T-cell (primary cell): ENCODE measurements around the gene ACY1. TPM values are rescaled to one million over a fixed set of nuclear protein-coding genes. Genes with fewer than 3 reads are reported as not detected.

Experiments
- ATAC-seq, 4 experiments: fragments of 200-7000 bp in 3 of 4; fragments of 150-1000 bp in 1 of 4; cut with Tn5 transposase; replicated peaks in 1 of 4; 1 replicate in 3 of 4; 2 replicates in 1 of 4; pipeline ENCODE4 v1.10.0; 2021; ENCODE audit warnings: moderate library complexity in 3 of 4, mild to moderate bottlenecking in 2 of 4, moderate number of reproducible peaks in 1 of 4
- CTCF ChIA-PET, 2 donors: fragments of 300-600 bp; sonication (Branson Sonifier 250); formaldehyde crosslinking; loops; one replicate each; lab custom pipeline; 2022; ENCODE audit warnings: antibody characterized with exemption in 2 of 2; lab: Charles Lee
- POLR2A ChIA-PET, 2 donors: fragments of 300-600 bp; sonication (Branson Sonifier 250); formaldehyde crosslinking; loops; one replicate each; lab custom pipeline; 2022; ENCODE audit warnings: antibody characterized with exemption in 2 of 2; lab: Charles Lee
- DNase-seq, 35 experiments: peaks; one replicate each; pipeline versions ENCODE4 v3.0.0 to v3.0.0-alpha.2; 2013 to 2023
- H3K27ac ChIP-seq: one replicate; pipeline ENCODE4 v1.5.1; 2013; ENCODE audit warnings: low read length
- H3K27me3 ChIP-seq, 2 experiments: replicated peaks in 1 of 2; 1 replicate in 1 of 2; 2 replicates in 1 of 2; pipeline versions ENCODE4 v1.6.1 to v1.7.0; 2013; ENCODE audit warnings: low read length in 1 of 2, mixed read lengths in 1 of 2; ENCODE audit not compliant: control insufficient read depth in 2 of 2, insufficient read depth in 2 of 2; ENCODE audit errors: extremely low read depth in 1 of 2
- H3K36me3 ChIP-seq, 2 donors: 1 replicate in 1 of 2; 2 replicates in 1 of 2; pipeline versions ENCODE4 v1.6.1 to v1.7.0; 2013; ENCODE audit warnings: low read length in 1 of 2; ENCODE audit not compliant: control insufficient read depth in 2 of 2, insufficient read depth in 1 of 2; ENCODE audit errors: extremely low read depth in 1 of 2
- H3K4me1 ChIP-seq, 2 experiments: 1 replicate in 1 of 2; 2 replicates in 1 of 2; pipeline versions ENCODE4 v1.6.1 to v1.7.0; 2013; ENCODE audit warnings: low read length in 2 of 2, mixed read lengths in 1 of 2; ENCODE audit not compliant: insufficient read depth in 2 of 2, control insufficient read depth in 1 of 2; ENCODE audit errors: extremely low read depth in 1 of 2
- H3K4me3 ChIP-seq, 2 donors: 1 replicate in 1 of 2; 2 replicates in 1 of 2; pipeline versions ENCODE4 v1.5.1 to v1.7.0; 2013; ENCODE audit warnings: mild to moderate bottlenecking in 2 of 2, low read length in 1 of 2, moderate library complexity in 1 of 2; ENCODE audit not compliant: control insufficient read depth in 1 of 2; ENCODE audit errors: extremely low read depth in 1 of 2
- H3K9me3 ChIP-seq: 2 replicates; pipeline ENCODE4 v1.7.0; 2013
- H3K27ac Mint-ChIP-seq, 2 donors: one replicate each; pipeline ENCODE4 v1.8.0; 2020 to 2021; ENCODE audit warnings: mild to moderate bottlenecking in 2 of 2, mixed read lengths in 2 of 2
- H3K27me3 Mint-ChIP-seq, 2 donors: one replicate each; pipeline ENCODE4 v1.8.0; 2021 to 2022; ENCODE audit warnings: mixed read lengths in 2 of 2
- H3K36me3 Mint-ChIP-seq: one replicate; pipeline ENCODE4 v1.8.0; 2021; ENCODE audit warnings: mixed read lengths
- H3K4me1 Mint-ChIP-seq, 3 donors: one replicate each; pipeline ENCODE4 v1.8.0; 2020 to 2022; ENCODE audit warnings: mixed read lengths in 3 of 3, mild to moderate bottlenecking in 1 of 3
- H3K4me3 Mint-ChIP-seq, 3 donors: one replicate each; pipeline ENCODE4 v1.8.0; 2020 to 2022; ENCODE audit warnings: mild to moderate bottlenecking in 3 of 3, mixed read lengths in 3 of 3, moderate library complexity in 3 of 3
- H3K9me3 Mint-ChIP-seq, 3 donors: one replicate each; pipeline ENCODE4 v1.8.0; 2020 to 2022; ENCODE audit warnings: mixed read lengths in 3 of 3
- WGBS: methylation state at CpG from one replicate; pipeline ENCODE4 v1.1.5; 2013; ENCODE audit warnings: missing lambda C conversion rate; ENCODE audit not compliant: insufficient coverage; 5-methylcytosine and 5-hydroxymethylcytosine counted together
- total RNA-seq, 35 experiments: library from RNA in 6 of 35; stranded (reverse) in 6 of 35; fragments of 120-200 nt in 1 of 35; gene quantifications; one replicate each; pipeline versions ENCODE4 v1.2.1 to v1.2.4 and lab custom pipeline; 2013 to 2026

Gene ACY1
- total RNA-seq, 5 donors from 2014 or later (not counting 1 experiment from before 2014, with no cell fraction given), result 6.2 to 19.0 (median 13.3) TPM

DNA sequence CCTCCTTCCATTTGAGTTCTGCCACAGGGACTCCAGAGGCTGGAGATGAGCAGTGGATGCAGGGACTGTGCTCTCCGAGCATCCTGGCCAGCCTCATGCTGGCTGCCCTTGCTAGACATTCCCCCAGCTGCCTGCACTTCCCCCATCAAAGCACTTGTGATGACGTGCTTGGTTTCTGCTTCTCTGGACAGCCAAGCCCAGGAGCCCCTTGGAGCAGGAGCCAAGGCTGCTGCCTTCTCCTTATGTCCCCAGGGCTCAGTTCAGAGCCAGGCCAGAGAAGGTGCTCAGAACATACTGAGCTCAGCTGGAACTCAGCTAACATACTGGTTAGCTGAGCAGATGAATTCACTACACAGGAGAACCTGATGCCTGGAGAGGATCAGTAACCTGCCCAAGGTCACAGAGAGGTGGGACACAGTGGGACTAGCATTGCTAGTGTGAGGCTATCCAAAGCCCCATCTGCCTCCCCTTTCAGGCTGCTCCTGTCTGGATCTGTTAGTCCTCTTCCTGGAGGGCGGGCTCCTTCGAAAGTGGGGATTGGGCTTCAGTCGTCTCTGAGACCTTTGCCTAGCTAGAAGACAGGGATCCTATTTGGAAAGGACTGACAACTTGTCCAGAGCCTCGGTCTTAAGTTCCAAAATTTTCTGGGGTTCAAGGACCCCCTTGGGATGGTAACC is 20.3 kb upstream of the ACY1 start:
- ChIA-PET CTCF (no interaction called here), POLR2A (no interaction called here)
- H3K27ac ChIP-seq, result no peak overlapping the region
- WGBS, result 88% methylated on average over 2 of the region's 6 CpGs
- Mint-ChIP-seq H3K27ac (no peak overlapping the region), H3K4me3 (no peak overlapping the region), H3K9me3 (no peaks in the 10 kb centered on the region), H3K4me1 (peaks cover 11 to 24% (median 18%) of the 10 kb centered on the region in 3 donors), H3K27me3 (peaks cover 0 to 5% of the 10 kb centered on the region in 2 donors), H3K36me3 (peaks cover 22% of the 10 kb centered on the region)
- H3K4me3 ChIP-seq, result no peak overlapping the region
- no peak for ATAC-seq
- H3K36me3 ChIP-seq, result no peaks in the 10 kb centered on the region
- DNase-seq, result no peak
- peaks cover 4 to 21% of the 10 kb centered on the region in 2 experiments for H3K4me1 ChIP-seq
- peaks cover 0 to 21% of the 10 kb centered on the region in 2 experiments for H3K27me3 ChIP-seq
- H3K9me3 ChIP-seq, result no peaks in the 10 kb centered on the region

DNA sequence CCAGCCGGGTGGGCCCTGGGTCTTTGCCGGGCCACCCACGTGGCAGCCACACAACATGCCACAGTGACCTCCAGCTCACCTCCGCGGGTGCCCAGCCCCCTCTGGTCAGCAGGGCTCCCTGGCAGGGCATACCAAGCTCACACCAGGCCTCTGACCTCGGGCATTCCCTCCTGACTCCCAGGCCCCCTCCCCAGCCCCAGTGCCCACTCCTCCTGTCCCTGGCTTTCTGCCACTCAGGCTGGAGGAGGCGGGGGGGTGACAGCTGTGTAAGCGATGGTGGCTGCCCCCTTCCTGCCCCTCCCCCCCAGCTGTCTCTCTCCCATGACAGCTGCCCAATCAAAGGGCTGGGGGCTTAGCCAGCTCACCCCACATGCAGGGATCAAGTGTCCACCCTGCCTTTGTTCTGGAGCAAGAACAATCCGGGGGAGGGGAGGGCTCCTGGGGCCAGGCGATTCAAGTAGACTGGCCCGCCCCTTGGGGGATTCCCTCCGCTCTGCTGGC is 19.3 kb upstream of the ACY1 start:
- peaks cover 4 to 31% of the 10 kb centered on the region in 2 experiments for H3K4me1 ChIP-seq
- Mint-ChIP-seq H3K9me3 (no peaks in the 10 kb centered on the region), H3K27me3 (no peaks in the 10 kb centered on the region), H3K36me3 (peaks cover 14% of the 10 kb centered on the region), H3K27ac (no peak overlapping the region), H3K4me1 (peaks cover 20 to 34% (median 26%) of the 10 kb centered on the region in 3 donors), H3K4me3 (no peak overlapping the region)
- no peak for ATAC-seq
- ChIA-PET POLR2A (no interaction called here), CTCF (interaction anchor here in 1 of 2 donors (1.4 kb wide), 1 partner anchor 21 kb away, joined by 4 read pairs; no protein-coding TSS in a partner anchor)
- H3K27ac ChIP-seq, result no peak overlapping the region
- H3K36me3 ChIP-seq, result no peaks in the 10 kb centered on the region
- no peaks in the 10 kb centered on the region for H3K9me3 ChIP-seq
- 88% methylated on average over 10 of the region's 12 CpGs for WGBS
- peaks cover 0 to 12% of the 10 kb centered on the region in 2 experiments for H3K27me3 ChIP-seq
- no peak overlapping the region for H3K4me3 ChIP-seq
- no peak for DNase-seq

DNA sequence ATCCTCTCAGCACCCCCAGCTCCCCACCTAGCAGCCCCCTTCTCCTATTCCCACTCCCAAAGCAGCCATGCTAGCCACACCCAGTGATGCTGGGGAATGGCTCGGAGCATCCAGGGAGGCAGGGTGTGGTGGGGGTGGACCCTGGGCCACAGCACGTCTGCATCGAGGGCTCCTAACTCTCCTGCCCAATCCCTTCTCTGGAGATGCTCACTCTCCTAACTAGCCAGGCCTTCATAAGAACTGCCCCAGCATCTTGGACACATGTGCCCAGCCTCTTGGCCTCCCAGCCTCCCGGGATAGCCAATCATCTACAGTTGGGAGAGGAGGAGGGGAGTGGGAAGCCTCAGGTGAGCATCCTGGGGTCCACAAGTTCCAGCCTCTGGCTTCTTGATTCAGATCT is 18.8 kb upstream of the ACY1 start:
- Mint-ChIP-seq H3K36me3 (peaks cover 11% of the 10 kb centered on the region), H3K4me1 (peaks cover 22 to 38% (median 28%) of the 10 kb centered on the region in 3 donors), H3K27ac (no peak overlapping the region), H3K4me3 (peak overlapping the region in 1 of 3 donors; percentile 17), H3K27me3 (no peaks in the 10 kb centered on the region), H3K9me3 (no peaks in the 10 kb centered on the region)
- ChIA-PET POLR2A (no interaction called here), CTCF (interaction anchor here in 1 of 2 donors (1.4 kb wide), 1 partner anchor 22 kb away, joined by 4 read pairs; no protein-coding TSS in a partner anchor)
- no peak for ATAC-seq
- peaks cover 0 to 8% of the 10 kb centered on the region in 2 experiments for H3K27me3 ChIP-seq
- no peak overlapping the region for H3K4me3 ChIP-seq
- H3K36me3 ChIP-seq, result no peaks in the 10 kb centered on the region
- H3K27ac ChIP-seq, result no peak overlapping the region
- WGBS, result no CpG with 5 or more reads among the region's 4 CpGs
- no peak for DNase-seq
- H3K4me1 ChIP-seq, result peaks cover 4 to 35% of the 10 kb centered on the region in 2 experiments
- H3K9me3 ChIP-seq, result no peaks in the 10 kb centered on the region

DNA sequence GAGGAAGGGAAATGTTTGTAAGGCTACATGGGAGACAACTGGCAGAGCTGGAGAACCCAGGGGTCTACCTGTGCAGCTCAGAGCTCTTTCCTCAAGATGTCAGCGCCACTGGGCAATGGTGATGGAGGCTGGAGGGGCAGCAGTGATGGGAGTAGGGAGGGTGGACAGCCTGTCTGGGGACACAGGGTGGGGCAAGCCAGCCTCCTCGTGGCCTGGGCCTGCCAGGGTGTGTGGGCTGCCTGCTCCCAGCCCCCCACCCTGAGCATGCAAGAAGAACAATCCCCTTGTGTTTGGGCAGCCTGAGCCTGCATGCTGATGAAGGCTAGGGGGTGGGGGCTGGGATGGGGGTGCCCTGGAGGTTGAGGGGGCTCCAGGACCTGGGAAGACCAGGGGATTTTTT is 17.3 kb upstream of the ACY1 start:
- DNase-seq (no peak), ATAC-seq (no peak)
- no peak overlapping the region for H3K4me3 ChIP-seq
- Mint-ChIP-seq H3K36me3 (peaks cover 1% of the 10 kb centered on the region), H3K9me3 (no peaks in the 10 kb centered on the region), H3K4me1 (peaks cover 27 to 46% (median 30%) of the 10 kb centered on the region in 3 donors), H3K27ac (no peak overlapping the region), H3K4me3 (peak overlapping the region; percentile 72 to 77 (median 72)), H3K27me3 (no peaks in the 10 kb centered on the region)
- no peak overlapping the region for H3K27ac ChIP-seq
- no peaks in the 10 kb centered on the region for H3K9me3 ChIP-seq
- ChIA-PET POLR2A (no interaction called here), CTCF (interaction anchor here in 1 of 2 donors (1.0 kb wide), 1 partner anchor 155 kb away, joined by 3 read pairs; no protein-coding TSS in a partner anchor)
- no peaks in the 10 kb centered on the region for H3K27me3 ChIP-seq
- H3K4me1 ChIP-seq, result peaks cover 4 to 40% of the 10 kb centered on the region in 2 experiments
- WGBS, result no CpG with 5 or more reads among the region's 2 CpGs
- H3K36me3 ChIP-seq, result no peaks in the 10 kb centered on the region

DNA sequence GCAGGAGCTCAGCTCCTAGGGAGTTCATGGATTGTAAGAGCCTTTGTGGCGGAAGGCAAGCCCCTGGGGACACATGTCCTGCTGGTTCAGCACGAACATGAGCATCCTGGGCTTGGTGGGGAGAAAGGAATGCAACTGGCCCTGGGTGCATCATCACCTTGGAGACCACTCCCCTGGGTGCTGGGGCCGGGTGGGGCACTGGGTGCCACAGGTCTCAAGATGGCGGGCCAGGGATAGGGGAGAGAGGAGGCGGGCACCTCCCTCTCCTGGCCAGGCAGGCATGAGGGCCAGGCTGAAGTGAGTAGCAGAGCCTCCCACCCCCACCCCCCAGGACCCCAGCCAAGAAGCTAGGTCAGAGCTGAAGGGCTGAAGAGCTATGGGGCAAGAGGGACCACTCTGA is 16.8 kb upstream of the ACY1 start:
- Histone ChIP-seq H3K9me3 (no peaks in the 10 kb centered on the region), H3K4me1 (peaks cover 4 to 40% of the 10 kb centered on the region in 2 experiments), H3K4me3 (peak overlapping the region in 1 of 2 donors; percentile 53), H3K27ac (no peak overlapping the region), H3K36me3 (peaks cover 0 to 2% of the 10 kb centered on the region in 2 donors), H3K27me3 (no peaks in the 10 kb centered on the region)
- DNase-seq (no peak), ATAC-seq (no peak)
- Mint-ChIP-seq H3K9me3 (no peaks in the 10 kb centered on the region), H3K27ac (peak overlapping the region; percentile 64 to 81), H3K4me1 (peaks cover 28 to 46% (median 33%) of the 10 kb centered on the region in 3 donors), H3K36me3 (no peaks in the 10 kb centered on the region), H3K27me3 (no peaks in the 10 kb centered on the region), H3K4me3 (peak overlapping the region; percentile 72 to 79 (median 77))
- WGBS, result 80% methylated on average over 2 of the region's 5 CpGs
- ChIA-PET CTCF (no interaction called here), POLR2A (interaction anchor here in 1 of 2 donors (0.6 kb wide), 1 partner anchor 577 kb away, joined by 4 read pairs; no protein-coding TSS in a partner anchor)

DNA sequence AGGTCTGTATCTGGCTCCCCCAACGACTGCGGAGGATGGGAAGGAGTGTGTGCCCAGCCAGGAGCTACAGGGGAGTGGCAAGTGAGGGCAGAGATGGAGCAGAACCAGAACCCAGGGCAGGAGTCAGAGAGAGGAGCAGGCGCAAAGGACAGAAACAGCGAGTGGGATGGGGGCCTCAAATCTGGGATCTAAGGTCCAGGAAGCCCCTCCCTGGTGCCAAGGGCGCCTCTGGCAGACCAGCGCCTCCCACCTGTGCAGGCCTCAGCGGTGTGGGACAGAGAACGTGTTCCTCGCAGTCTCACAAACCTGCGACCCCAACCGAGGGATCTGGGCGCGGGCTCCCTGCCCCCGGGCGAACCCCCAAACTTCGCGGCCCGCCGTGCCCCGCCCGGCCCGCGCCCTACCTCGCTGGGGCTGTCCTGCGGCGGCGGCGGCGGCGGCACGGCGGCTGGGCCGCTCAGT is 16.4 kb upstream of the ACY1 start:
- Histone ChIP-seq H3K27ac (no peak overlapping the region), H3K27me3 (no peaks in the 10 kb centered on the region), H3K4me1 (peaks cover 4 to 40% of the 10 kb centered on the region in 2 experiments), H3K4me3 (peak overlapping the region; percentile 53 to 71), H3K9me3 (no peaks in the 10 kb centered on the region), H3K36me3 (peaks cover 0 to 3% of the 10 kb centered on the region in 2 donors)
- Mint-ChIP-seq H3K9me3 (no peaks in the 10 kb centered on the region), H3K27ac (peak overlapping the region; percentile 64 to 81), H3K36me3 (no peaks in the 10 kb centered on the region), H3K4me3 (peak overlapping the region; percentile 72 to 79 (median 77)), H3K4me1 (peaks cover 28 to 46% (median 33%) of the 10 kb centered on the region in 3 donors), H3K27me3 (no peaks in the 10 kb centered on the region)
- ATAC-seq, result peak; percentile 67 to 74 (median 68)
- ChIA-PET POLR2A (interaction anchor here in 1 of 2 donors (0.6 kb wide), 1 partner anchor 576 kb away, joined by 4 read pairs; no protein-coding TSS in a partner anchor), CTCF (interaction anchor here in 1 of 2 donors (1.5 kb wide), 1 partner anchor 25 kb away, joined by 3 read pairs; the partner anchor contains the start of genes PARP3 and RRP9)
- peak in 2 of 35 experiments; percentile 29 to 30 for DNase-seq
- WGBS, result 3% methylated on average over 30 of the region's 33 CpGs
